GM12878 (cell line): ENCODE data around the gene MOK. TPM values are rescaled to one million over a fixed set of nuclear protein-coding genes. Genes with fewer than 3 reads are reported as not detected.

Source experiments
- ATAC-seq: fragments of 200-7000 bp; cut with Tn5 transposase; 3 replicates; pipeline ENCODE4 v1.9.1; 2020; ENCODE audit warnings: mild to moderate bottlenecking, moderate library complexity
- BruUV-seq: library from RNA; stranded (reverse); fragments of 400-500 nt; replicated peaks from 2 replicates; lab custom pipeline; 2021; lab: Mats Ljungman, UMichigan
- CTCF ChIA-PET: fragments of 300-600 bp; sonication (Branson Sonifier 250); formaldehyde crosslinking; extraction: SDS; loops from one replicate; lab custom pipeline; 2021; ENCODE audit warnings: inconsistent platforms; lab: Yijun Ruan, JAX
- POLR2A ChIA-PET: fragments of 350-600 bp; formaldehyde crosslinking; extraction: SDS; loops from one replicate; lab custom pipeline; 2021; ENCODE audit warnings: inconsistent platforms; lab: Charles Lee
- RAD21 ChIA-PET: fragments of 300-600 bp; sonication (Branson Sonifier 250); formaldehyde crosslinking; loops from one replicate; lab custom pipeline; 2023; ENCODE audit warnings: antibody characterized with exemption; ENCODE audit not compliant: unreplicated experiment; lab: Charles Lee
- SMC1A ChIA-PET: fragments of 300-600 bp; sonication (Branson Sonifier 250); formaldehyde crosslinking; loops from one replicate; lab custom pipeline; 2023; ENCODE audit not compliant: unreplicated experiment, uncharacterized antibody; lab: Charles Lee
- DNase-seq: peaks from one replicate; pipeline ENCODE4 v3.0.0-alpha.2; 2011; ENCODE audit warnings: low read depth, low spot score
- FAIRE-seq: peaks from 3 replicates; lab custom pipeline; 2011; peaks lifted over from hg19 to GRCh38; lab: Jason Lieb, UNC
- H2AFZ ChIP-seq: 2 replicates; pipeline ENCODE4 v1.6.0; 2011; ENCODE audit warnings: low read depth, low read length, control low read depth; ENCODE audit not compliant: control insufficient read depth
- H3K27ac ChIP-seq: 2 replicates; pipeline ENCODE4 v1.5.1; 2011; ENCODE audit warnings: control low read depth; ENCODE audit not compliant: control insufficient read depth, insufficient read depth
- H3K27me3 ChIP-seq, 2 experiments: replicated peaks in 1 of 2; 2 replicates each; pipeline versions ENCODE4 v1.6.0 to v1.6.1; 2011; ENCODE audit warnings: low read length in 1 of 2; ENCODE audit not compliant: control insufficient read depth in 2 of 2, insufficient read depth in 2 of 2
- H3K36me3 ChIP-seq, 2 experiments: 2 replicates each; pipeline ENCODE4 v1.5.1; 2011; ENCODE audit warnings: low read length in 1 of 2; ENCODE audit not compliant: control insufficient read depth in 2 of 2, insufficient read depth in 2 of 2
- H3K4me1 ChIP-seq: 2 replicates; pipeline ENCODE4 v1.6.1; 2011; ENCODE audit warnings: mild to moderate bottlenecking, low read length, moderate library complexity, mixed read lengths; ENCODE audit not compliant: control insufficient read depth, insufficient read depth
- H3K4me2 ChIP-seq: 2 replicates; pipeline ENCODE4 v1.6.0; 2011; ENCODE audit warnings: control low read depth; ENCODE audit not compliant: control insufficient read depth, insufficient read depth
- H3K4me3 ChIP-seq: fragments of 200-600 bp; sonication (generic); 2 replicates; pipeline ENCODE4 v1.5.1; 2016
- H3K79me2 ChIP-seq: 2 replicates; pipeline ENCODE4 v1.6.0; 2011; ENCODE audit warnings: low read length; ENCODE audit not compliant: control insufficient read depth, insufficient read depth
- H3K9ac ChIP-seq: 2 replicates; pipeline ENCODE4 v1.8.0; 2011; ENCODE audit warnings: low read length, control low read depth, mixed read lengths; ENCODE audit not compliant: control insufficient read depth, insufficient read depth
- H3K9me3 ChIP-seq: replicated peaks from 3 replicates; pipeline ENCODE4 v1.5.1; 2011; ENCODE audit warnings: mild to moderate bottlenecking, low read length; ENCODE audit not compliant: control insufficient read depth, insufficient read depth
- H4K20me1 ChIP-seq: 2 replicates; pipeline ENCODE4 v1.6.0; 2011; ENCODE audit not compliant: control insufficient read depth, insufficient read depth
- ASH2L ChIP-seq: fragments of 300-600, 200-600 bp; sonication (generic); IDR thresholded peaks from 2 replicates; pipeline ENCODE4 v1.6.1; 2017; ENCODE audit warnings: low read depth, mild to moderate bottlenecking, borderline replicate concordance
- GABPA ChIP-seq: IDR thresholded peaks from 2 replicates; pipeline ENCODE4 v1.6.1; 2014; ENCODE audit warnings: antibody characterized with exemption, low read depth, mild to moderate bottlenecking, inconsistent platforms
- KDM1A ChIP-seq: fragments of 200-600 bp; sonication (generic); IDR thresholded peaks from 2 replicates; pipeline ENCODE4 v1.6.1; 2016; ENCODE audit warnings: borderline replicate concordance
- MEF2B ChIP-seq: fragments of 450-650 bp; IDR thresholded peaks from 2 replicates; pipeline ENCODE4 v1.6.1; 2018; ENCODE audit warnings: mild to moderate bottlenecking, moderate library complexity; ENCODE audit not compliant: partially characterized antibody, poor library complexity, severe bottlenecking
- MYC ChIP-seq: IDR thresholded peaks from 2 replicates; pipeline ENCODE4 v1.6.1; 2011; ENCODE audit warnings: mild to moderate bottlenecking, low read length, moderate library complexity, inconsistent platforms; ENCODE audit not compliant: insufficient read depth, insufficient replicate concordance, insufficient read length, severe bottlenecking
- NR2C2 ChIP-seq: IDR thresholded peaks from 2 replicates; pipeline ENCODE4 v1.6.1; 2011; ENCODE audit warnings: borderline replicate concordance, low read depth; ENCODE audit not compliant: control insufficient read depth, insufficient read length
- POLR2A ChIP-seq: IDR thresholded peaks from 2 replicates; pipeline ENCODE4 v1.6.1; 2011; ENCODE audit warnings: low read depth, mild to moderate bottlenecking, low read length
- RAD21 ChIP-seq: IDR thresholded peaks from 2 replicates; pipeline ENCODE4 v1.6.1; 2011; ENCODE audit warnings: mild to moderate bottlenecking, low read depth, low read length, moderate library complexity; ENCODE audit not compliant: insufficient read depth
- RELA ChIP-seq: fragments of 450-650 bp; IDR thresholded peaks from 2 replicates; pipeline ENCODE4 v1.8.0; 2014; ENCODE audit warnings: borderline replicate concordance; ENCODE audit not compliant: partially characterized antibody
- ZNF207 ChIP-seq: fragments of 450-650 bp; IDR thresholded peaks from 2 replicates; pipeline ENCODE4 v1.6.1; 2014; ENCODE audit warnings: antibody characterized with exemption, mild to moderate bottlenecking, borderline replicate concordance
- WGBS: methylation state at CpG from one replicate; pipeline ENCODE4 v1.1.6; 2016; ENCODE audit warnings: low lambda C conversion rate; ENCODE audit not compliant: insufficient replicate concordance, insufficient coverage; ENCODE audit errors: missing lambda C conversion rate; 5-methylcytosine and 5-hydroxymethylcytosine counted together
- in situ Hi-C: fragments of 300-500 bp; cut with MboI; formaldehyde crosslinking; loops from 9 replicates; pipeline ENCODE4 v1.14.3; 2018; ENCODE audit warnings: mixed read lengths
- intact Hi-C: fragments of 100-400 bp; cut with micrococcal nuclease; formaldehyde crosslinking; loops from one replicate; pipeline ENCODE4 v1.14.2; 2022; ENCODE audit not compliant: unreplicated experiment
- polyA plus RNA-seq, 11 experiments: library from polyadenylated mRNA; depleted of rRNA in 4 of 11; unstranded in 6 of 11; stranded (reverse) in 5 of 11; fragments of >200 nt; fragmentation: Nextera tagmentation in 4 of 11; fragmentation: Illumina TruSeq in 1 of 11; extraction: Ambion mirVana in 4 of 11; extraction: Trizol in 1 of 11; gene quantifications; 1 replicate in 1 of 11; 2 replicates in 10 of 11; pipeline versions ENCODE4 v1.2.1 to v1.2.3, GENCODE V29; 2011 to 2016; ENCODE audit warnings: inconsistent platforms in 2 of 11, missing spikeins in 2 of 11, low read depth in 1 of 11
- total RNA-seq, 4 experiments: library from RNA; depleted of rRNA in 3 of 4; stranded (reverse); fragments of >200 nt in 3 of 4; fragmentation: Illumina TruSeq in 1 of 4; extraction: Trizol in 1 of 4; gene quantifications; 2 replicates each; pipeline versions ENCODE4 v1.2.1 to v1.2.3, GENCODE V29; 2013 to 2021
- TF ChIP-seq, protein P1 (sequence below): IDR thresholded peaks from 2 replicates; pipeline ENCODE4 v1.6.1; 2011; ENCODE audit warnings: borderline replicate concordance, low read depth, mild to moderate bottlenecking, moderate library complexity, mixed read lengths, low read length; ENCODE audit not compliant: insufficient read depth; ENCODE audit errors: extremely low read length
- TF ChIP-seq, protein P2 (sequence below): IDR thresholded peaks from 2 replicates; pipeline ENCODE4 v1.6.1; 2012; ENCODE audit warnings: low read depth, low read length, improper control_type of control experiment
- TF ChIP-seq, protein P3 (sequence below): IDR thresholded peaks from 2 replicates; pipeline ENCODE4 v1.6.1; 2011; ENCODE audit warnings: mild to moderate bottlenecking, low read depth, low read length, moderate library complexity; ENCODE audit not compliant: insufficient replicate concordance
- TF ChIP-seq, protein P4 (sequence below): fragments of 450-650 bp; IDR thresholded peaks from 2 replicates; pipeline ENCODE4 v1.6.1; 2016; ENCODE audit warnings: mild to moderate bottlenecking
- TF ChIP-seq, protein P5 (sequence below): IDR thresholded peaks from 2 replicates; pipeline ENCODE4 v1.6.1; 2012; ENCODE audit warnings: low read length, inconsistent platforms

The MOK gene
- total and polyA plus RNA-seq, 10 of the 15 experiments (the other 5 are each of a cell fraction or from before 2014, with no cell fraction given) = 0.10 to 3.0 (median 1.4) TPM

DNA sequence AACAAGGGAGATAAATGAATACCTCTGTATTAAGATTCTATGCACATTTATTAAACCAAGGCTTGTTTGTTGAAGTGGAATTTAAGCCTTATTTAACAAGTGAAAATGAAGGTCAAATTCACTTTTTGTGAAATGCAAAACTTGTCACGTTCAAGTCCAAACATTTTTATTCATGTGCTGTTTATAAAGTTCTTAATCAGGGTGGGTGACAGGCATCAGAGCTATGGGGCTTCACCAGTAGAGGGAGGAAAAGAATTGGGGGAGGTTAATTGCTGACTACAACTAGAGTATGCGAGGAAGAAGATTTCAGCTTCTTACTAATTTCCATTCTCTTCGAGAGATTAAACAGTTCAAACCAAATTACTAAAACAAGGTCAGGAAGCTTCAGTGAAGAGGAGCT is 9.7 kb downstream of the MOK start (continued):
- TF ChIP-seq, protein P1, sequence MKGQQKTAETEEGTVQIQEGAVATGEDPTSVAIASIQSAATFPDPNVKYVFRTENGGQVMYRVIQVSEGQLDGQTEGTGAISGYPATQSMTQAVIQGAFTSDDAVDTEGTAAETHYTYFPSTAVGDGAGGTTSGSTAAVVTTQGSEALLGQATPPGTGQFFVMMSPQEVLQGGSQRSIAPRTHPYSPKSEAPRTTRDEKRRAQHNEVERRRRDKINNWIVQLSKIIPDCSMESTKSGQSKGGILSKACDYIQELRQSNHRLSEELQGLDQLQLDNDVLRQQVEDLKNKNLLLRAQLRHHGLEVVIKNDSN = no peak
- TF ChIP-seq, protein P2, sequence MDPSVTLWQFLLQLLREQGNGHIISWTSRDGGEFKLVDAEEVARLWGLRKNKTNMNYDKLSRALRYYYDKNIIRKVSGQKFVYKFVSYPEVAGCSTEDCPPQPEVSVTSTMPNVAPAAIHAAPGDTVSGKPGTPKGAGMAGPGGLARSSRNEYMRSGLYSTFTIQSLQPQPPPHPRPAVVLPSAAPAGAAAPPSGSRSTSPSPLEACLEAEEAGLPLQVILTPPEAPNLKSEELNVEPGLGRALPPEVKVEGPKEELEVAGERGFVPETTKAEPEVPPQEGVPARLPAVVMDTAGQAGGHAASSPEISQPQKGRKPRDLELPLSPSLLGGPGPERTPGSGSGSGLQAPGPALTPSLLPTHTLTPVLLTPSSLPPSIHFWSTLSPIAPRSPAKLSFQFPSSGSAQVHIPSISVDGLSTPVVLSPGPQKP = no peak
- no peak for TF ChIP-seq NR2C2

DNA sequence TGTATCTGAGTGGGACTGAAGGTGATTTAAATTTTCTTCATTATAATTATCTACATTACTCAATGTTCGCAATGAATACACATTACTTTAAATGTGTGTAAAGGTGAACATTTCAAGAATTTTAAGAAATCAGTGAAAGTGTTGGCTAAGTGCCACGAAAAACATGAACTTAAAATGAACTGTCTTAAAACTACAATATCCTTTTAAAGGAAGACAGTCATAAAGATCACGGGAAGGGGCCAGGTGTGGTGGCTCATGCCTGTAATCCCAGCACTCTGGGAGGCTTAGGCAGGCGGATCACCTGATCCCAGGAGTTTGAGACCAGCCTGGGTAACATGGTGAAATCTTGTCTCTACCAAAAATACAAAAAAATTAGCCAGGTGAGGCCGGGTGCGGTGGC is 11.2 kb downstream of the MOK start:
- no peaks in the 10 kb centered on the region for H4K20me1 ChIP-seq
- ChIA-PET RAD21 (no interaction called here), SMC1A (no interaction called here), CTCF (no interaction called here), POLR2A (no interaction called here)
- no TSS peak for BruUV-seq
- in situ Hi-C loops (no loop called here), intact Hi-C loops (no loop called here)
- no peaks in the 10 kb centered on the region for H3K4me1 ChIP-seq
- H3K27me3 ChIP-seq = no peaks in the 10 kb centered on the region
- H3K79me2 ChIP-seq = no peaks in the 10 kb centered on the region
- H2AFZ ChIP-seq = no peak overlapping the region
- no peaks in the 10 kb centered on the region; the same call in 2 of the 3 replicates for H3K9me3 ChIP-seq
- no peak for ATAC-seq
- H3K9ac ChIP-seq = no peak overlapping the region
- no peaks in the 10 kb centered on the region for H3K36me3 ChIP-seq
- no peak overlapping the region for H3K4me3 ChIP-seq
- FAIRE-seq = no peak
- DNase-seq = no peak
- 62% methylated on average over 6 of the region's 6 CpGs for WGBS
- H3K27ac ChIP-seq = no peak overlapping the region
- no peak overlapping the region for H3K4me2 ChIP-seq
- TF ChIP-seq RAD21 (no peak), GABPA (no peak), RELA (no peak), KDM1A (no peak), MYC (no peak), MEF2B (no peak), ASH2L (no peak), POLR2A (no peak), ZNF207 (no peak)
- TF ChIP-seq, protein P2 = no peak
- TF ChIP-seq, protein P3, sequence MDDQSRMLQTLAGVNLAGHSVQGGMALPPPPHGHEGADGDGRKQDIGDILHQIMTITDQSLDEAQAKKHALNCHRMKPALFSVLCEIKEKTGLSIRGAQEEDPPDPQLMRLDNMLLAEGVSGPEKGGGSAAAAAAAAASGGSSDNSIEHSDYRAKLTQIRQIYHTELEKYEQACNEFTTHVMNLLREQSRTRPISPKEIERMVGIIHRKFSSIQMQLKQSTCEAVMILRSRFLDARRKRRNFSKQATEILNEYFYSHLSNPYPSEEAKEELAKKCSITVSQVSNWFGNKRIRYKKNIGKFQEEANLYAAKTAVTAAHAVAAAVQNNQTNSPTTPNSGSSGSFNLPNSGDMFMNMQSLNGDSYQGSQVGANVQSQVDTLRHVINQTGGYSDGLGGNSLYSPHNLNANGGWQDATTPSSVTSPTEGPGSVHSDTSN = no peak
- TF ChIP-seq, protein P4, sequence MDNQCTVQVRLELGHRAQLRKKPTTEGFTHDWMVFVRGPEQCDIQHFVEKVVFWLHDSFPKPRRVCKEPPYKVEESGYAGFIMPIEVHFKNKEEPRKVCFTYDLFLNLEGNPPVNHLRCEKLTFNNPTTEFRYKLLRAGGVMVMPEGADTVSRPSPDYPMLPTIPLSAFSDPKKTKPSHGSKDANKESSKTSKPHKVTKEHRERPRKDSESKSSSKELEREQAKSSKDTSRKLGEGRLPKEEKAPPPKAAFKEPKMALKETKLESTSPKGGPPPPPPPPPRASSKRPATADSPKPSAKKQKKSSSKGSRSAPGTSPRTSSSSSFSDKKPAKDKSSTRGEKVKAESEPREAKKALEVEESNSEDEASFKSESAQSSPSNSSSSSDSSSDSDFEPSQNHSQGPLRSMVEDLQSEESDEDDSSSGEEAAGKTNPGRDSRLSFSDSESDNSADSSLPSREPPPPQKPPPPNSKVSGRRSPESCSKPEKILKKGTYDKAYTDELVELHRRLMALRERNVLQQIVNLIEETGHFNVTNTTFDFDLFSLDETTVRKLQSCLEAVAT = no peak
- TF ChIP-seq, protein P5, sequence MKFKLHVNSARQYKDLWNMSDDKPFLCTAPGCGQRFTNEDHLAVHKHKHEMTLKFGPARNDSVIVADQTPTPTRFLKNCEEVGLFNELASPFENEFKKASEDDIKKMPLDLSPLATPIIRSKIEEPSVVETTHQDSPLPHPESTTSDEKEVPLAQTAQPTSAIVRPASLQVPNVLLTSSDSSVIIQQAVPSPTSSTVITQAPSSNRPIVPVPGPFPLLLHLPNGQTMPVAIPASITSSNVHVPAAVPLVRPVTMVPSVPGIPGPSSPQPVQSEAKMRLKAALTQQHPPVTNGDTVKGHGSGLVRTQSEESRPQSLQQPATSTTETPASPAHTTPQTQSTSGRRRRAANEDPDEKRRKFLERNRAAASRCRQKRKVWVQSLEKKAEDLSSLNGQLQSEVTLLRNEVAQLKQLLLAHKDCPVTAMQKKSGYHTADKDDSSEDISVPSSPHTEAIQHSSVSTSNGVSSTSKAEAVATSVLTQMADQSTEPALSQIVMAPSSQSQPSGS = no peak
